Measurements from ENCODE around the gene SAPCD2.

DNA sequence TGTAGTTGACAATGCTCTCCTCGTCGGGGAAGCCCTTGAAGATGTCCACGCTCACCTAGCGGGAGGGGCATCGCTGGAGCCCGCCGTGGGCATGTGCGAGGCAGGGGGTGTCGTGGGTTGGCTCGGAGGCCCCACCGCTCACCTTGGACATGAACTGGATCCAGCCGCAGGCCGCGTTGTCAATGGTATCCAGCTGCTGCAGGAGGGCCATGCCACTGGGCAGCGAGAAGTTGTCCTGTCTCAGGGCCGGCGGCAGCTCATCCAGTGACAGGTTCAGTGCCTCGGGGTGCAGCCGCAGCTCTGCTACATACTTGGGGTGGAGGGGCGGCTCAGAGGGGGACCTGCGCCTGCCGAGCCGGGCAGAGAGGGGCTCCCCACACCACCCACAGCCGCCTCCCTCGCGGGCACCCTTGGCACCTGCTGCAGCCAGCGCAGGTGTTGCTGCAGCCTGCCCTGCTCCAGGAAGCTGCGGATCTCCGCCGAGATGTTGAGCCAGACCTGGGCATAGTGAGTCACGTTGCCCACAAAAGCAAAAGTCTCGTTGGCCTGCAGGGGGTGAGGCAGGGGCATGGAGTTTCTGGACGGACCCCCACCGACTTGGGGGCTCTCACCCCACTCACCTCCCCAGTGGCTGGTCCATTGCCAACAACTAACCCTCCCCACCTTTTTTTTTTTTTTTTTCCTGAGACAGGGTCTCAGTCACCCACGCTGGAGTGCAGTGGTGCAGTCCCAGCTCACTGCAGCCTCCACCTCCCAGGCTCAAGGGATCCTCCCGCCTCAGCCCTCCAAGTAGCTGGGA, 51.4 kb downstream of the SAPCD2 start:
- TF ChIP-seq GATA2 (IDR thresholded peaks at IDR 0.05; ENCODE audit: low read depth, low read length) = no peak
- no peak for TF ChIP-seq GATA3 (IDR thresholded peaks at IDR 0.05; ENCODE audit: low read depth, low read length)
